NCI-H187 (cell line): ENCODE data around the gene SLC25A30.
"Not testable (repeated sequence)": the region's sequence is repeated elsewhere in the genome, so short reads cannot be mapped to it uniquely, and the experiment has no call there.

Source experiments
- DNase-seq, 2 experiments: peaks; one replicate each; lab custom pipeline; 2025; lab: John Stamatoyannopoulos, UW

SLC25A30 gene

GRCh38 chr13:45367358-45367757 is 50.8 kb downstream of the SLC25A30 start:
- no peak for DNase-seq

- no peak for DNase-seq
Measured at GRCh38 chr13:45365558-45365885, 52.7 kb downstream of the SLC25A30 start.

- DNase-seq = no peak
Measured at GRCh38 chr13:45364876-45365557, 53.2 kb downstream of the SLC25A30 start.

GRCh38 chr13:45362939-45363338 is 55.2 kb downstream of the SLC25A30 start:
- DNase-seq = no peak

- no peak for DNase-seq
Measured at GRCh38 chr13:45361596-45362206, 56.5 kb downstream of the SLC25A30 start.

- DNase-seq = no peak
Measured at GRCh38 chr13:45356966-45357672, 61.1 kb downstream of the SLC25A30 start.

GRCh38 chr13:45353895-45354294 is 64.3 kb downstream of the SLC25A30 start:
- DNase-seq = no peak

GRCh38 chr13:45352031-45352430 is 66.1 kb downstream of the SLC25A30 start:
- DNase-seq = no peak

- DNase-seq = no peak
Measured at GRCh38 chr13:45350152-45350551, 68.0 kb downstream of the SLC25A30 start.

GRCh38 chr13:45349438-45349837 is 68.7 kb downstream of the SLC25A30 start:
- no peak for DNase-seq

GRCh38 chr13:45344064-45344463 is 74.1 kb downstream of the SLC25A30 start:
- not testable (repeated sequence) for DNase-seq
